ENCODE results near the gene PLEKHD1.

GRCh38 chr14:69580009-69580577, 95.6 kb downstream of the PLEKHD1 start:
- TF ChIP-seq CTCF (IDR thresholded peaks at IDR 0.05) (no peak), POLR2A (IDR thresholded peaks at IDR 0.05) (no peak), EP300 (IDR thresholded peaks at IDR 0.05) (no peak)

All from ovary (tissue), 3 donors.